ACC112 (cell line): ENCODE results near the gene AKAP12.
"Not testable (repeated sequence)": the region's sequence is repeated elsewhere in the genome, so short reads cannot be mapped to it uniquely, and the experiment has no call there.

Source experiments
- H2AFZ ChIP-seq: fragments of 200-600 bp; sonication (generic); one replicate; pipeline ENCODE4 v1.6.0; 2017; ENCODE audit warnings: antibody characterized with exemption, low read length; ENCODE audit not compliant: unreplicated experiment
- H3K27ac ChIP-seq: fragments of 200-600 bp; sonication (generic); 2 replicates; pipeline ENCODE4 v1.5.1; 2014; ENCODE audit warnings: low read depth, mild to moderate bottlenecking, antibody characterized with exemption, low read length, moderate library complexity
- H3K27me3 ChIP-seq: fragments of 200-600 bp; sonication (generic); 2 replicates; pipeline ENCODE4 v1.6.1; 2014; ENCODE audit warnings: mild to moderate bottlenecking, antibody characterized with exemption, low read length, moderate library complexity, mixed read lengths; ENCODE audit not compliant: insufficient read depth
- H3K36me3 ChIP-seq: fragments of 200-600 bp; sonication (generic); 2 replicates; pipeline ENCODE4 v1.6.1; 2016; ENCODE audit warnings: mild to moderate bottlenecking, antibody characterized with exemption, low read length, moderate library complexity, mixed read lengths; ENCODE audit not compliant: insufficient read depth
- H3K4me1 ChIP-seq: fragments of 200-600 bp; sonication (generic); one replicate; pipeline ENCODE4 v1.6.1; 2016; ENCODE audit warnings: low read length, mixed read lengths; ENCODE audit not compliant: insufficient read depth, unreplicated experiment, control insufficient read depth
- H3K4me3 ChIP-seq: fragments of 200-600 bp; sonication (generic); 2 replicates; pipeline ENCODE4 v1.5.1; 2014; ENCODE audit warnings: mild to moderate bottlenecking, low read depth, low read length
- H3K79me2 ChIP-seq: fragments of 200-600 bp; sonication (generic); one replicate; pipeline ENCODE4 v1.6.0; 2016; ENCODE audit warnings: low read length; ENCODE audit not compliant: control insufficient read depth, unreplicated experiment, insufficient read depth

AKAP12 gene

GRCh38 chr6:151310852-151311767 lies 71.3 kb downstream of the AKAP12 start:
- no peak overlapping the region for H3K27ac ChIP-seq
- peaks cover 6% of the 10 kb centered on the region; the same call in 1 of the 2 replicates for H3K36me3 ChIP-seq
- H3K27me3 ChIP-seq: no peaks in the 10 kb centered on the region
- H2AFZ ChIP-seq: no peak overlapping the region
- no peak overlapping the region for H3K4me3 ChIP-seq
- H3K79me2 ChIP-seq: peaks cover 28% of the 10 kb centered on the region
- H3K4me1 ChIP-seq: no peaks in the 10 kb centered on the region

GRCh38 chr6:151313066-151313491 lies 73.3 kb downstream of the AKAP12 start:
- peaks cover 6% of the 10 kb centered on the region; the same call in 1 of the 2 replicates for H3K36me3 ChIP-seq
- no peak overlapping the region for H3K4me3 ChIP-seq
- no peak overlapping the region for H3K27ac ChIP-seq
- peaks cover 16% of the 10 kb centered on the region for H3K4me1 ChIP-seq
- no peaks in the 10 kb centered on the region for H3K27me3 ChIP-seq
- no peak overlapping the region for H2AFZ ChIP-seq
- peaks cover 32% of the 10 kb centered on the region for H3K79me2 ChIP-seq

- H3K79me2 ChIP-seq: peaks cover 43% of the 10 kb centered on the region
- H3K4me3 ChIP-seq, H3K36me3 ChIP-seq, H2AFZ ChIP-seq, H3K27me3 ChIP-seq: not testable (repeated sequence)
- H3K27ac ChIP-seq: peak overlapping the region; percentile 95; the same call in 1 of the 2 replicates
- peaks cover 19% of the 10 kb centered on the region for H3K4me1 ChIP-seq
Observed at GRCh38 chr6:151315661-151316060, 75.9 kb downstream of the AKAP12 start.

- peaks cover 10% of the 10 kb centered on the region for H3K36me3 ChIP-seq
- no peak overlapping the region for H2AFZ ChIP-seq
- peaks cover 19% of the 10 kb centered on the region for H3K4me1 ChIP-seq
- peak overlapping the region; percentile 95 for H3K27ac ChIP-seq
- H3K79me2 ChIP-seq: peaks cover 46% of the 10 kb centered on the region
- peak overlapping the region; percentile 8; the same call in 1 of the 2 replicates for H3K4me3 ChIP-seq
- no peaks in the 10 kb centered on the region for H3K27me3 ChIP-seq
Observed at GRCh38 chr6:151317103-151317994, 77.6 kb downstream of the AKAP12 start.

- no peaks in the 10 kb centered on the region for H3K27me3 ChIP-seq
- peaks cover 10% of the 10 kb centered on the region for H3K36me3 ChIP-seq
- peaks cover 50% of the 10 kb centered on the region for H3K79me2 ChIP-seq
- H2AFZ ChIP-seq: no peak overlapping the region
- peak overlapping the region; percentile 95 for H3K27ac ChIP-seq
- no peak overlapping the region; the same call in 1 of the 2 replicates for H3K4me3 ChIP-seq
- H3K4me1 ChIP-seq: peaks cover 19% of the 10 kb centered on the region
Observed at GRCh38 chr6:151317995-151318365, 78.2 kb downstream of the AKAP12 start.

- H2AFZ ChIP-seq: no peak overlapping the region
- peaks cover 50% of the 10 kb centered on the region for H3K79me2 ChIP-seq
Observed at GRCh38 chr6:151320140-151320539, 80.4 kb downstream of the AKAP12 start.

GRCh38 chr6:151321438-151321837 lies 81.7 kb downstream of the AKAP12 start:
- H3K36me3 ChIP-seq: peaks cover 4% of the 10 kb centered on the region; the same call in 1 of the 2 replicates
- H3K27me3 ChIP-seq: no peaks in the 10 kb centered on the region
- H3K79me2 ChIP-seq: peaks cover 54% of the 10 kb centered on the region
- no peak overlapping the region for H2AFZ ChIP-seq
- peaks cover 34% of the 10 kb centered on the region for H3K4me1 ChIP-seq
- H3K27ac ChIP-seq: no peak overlapping the region
- H3K4me3 ChIP-seq: no peak overlapping the region

More at GRCh38 chr6:151320140-151320539, 80.4 kb downstream of the AKAP12 start:
- H3K27ac ChIP-seq: no peak overlapping the region
- peaks cover 8% of the 10 kb centered on the region for H3K36me3 ChIP-seq
- H3K4me1 ChIP-seq: peaks cover 35% of the 10 kb centered on the region
- no peaks in the 10 kb centered on the region for H3K27me3 ChIP-seq
- no peak overlapping the region for H3K4me3 ChIP-seq

- peaks cover 66% of the 10 kb centered on the region for H3K79me2 ChIP-seq
Observed at GRCh38 chr6:151322570-151322969, 82.8 kb downstream of the AKAP12 start.

GRCh38 chr6:151323791-151324487 lies 84.2 kb downstream of the AKAP12 start:
- Histone ChIP-seq H2AFZ (peak overlapping the region; percentile 10), H3K4me1 (peaks cover 29% of the 10 kb centered on the region), H3K27ac (peak overlapping the region; percentile 92), H3K36me3 (peaks cover 4% of the 10 kb centered on the region; the same call in 1 of the 2 replicates), H3K79me2 (peaks cover 69% of the 10 kb centered on the region), H3K4me3 (peak overlapping the region; percentile 93), H3K27me3 (no peaks in the 10 kb centered on the region)

More at GRCh38 chr6:151322570-151322969, 82.8 kb downstream of the AKAP12 start:
- peaks cover 30% of the 10 kb centered on the region for H3K4me1 ChIP-seq
- H3K27me3 ChIP-seq: no peaks in the 10 kb centered on the region
- H2AFZ ChIP-seq: no peak overlapping the region
- peak overlapping the region; percentile 3; the same call in 1 of the 2 replicates for H3K27ac ChIP-seq
- H3K4me3 ChIP-seq: no peak overlapping the region
- H3K36me3 ChIP-seq: peaks cover 4% of the 10 kb centered on the region; the same call in 1 of the 2 replicates

GRCh38 chr6:151324488-151324825 lies 84.7 kb downstream of the AKAP12 start:
- peak overlapping the region; percentile 92 for H3K27ac ChIP-seq

More at GRCh38 chr6:151324488-151324825, 84.7 kb downstream of the AKAP12 start:
- H3K36me3 ChIP-seq: peaks cover 4% of the 10 kb centered on the region; the same call in 1 of the 2 replicates
- peak overlapping the region; percentile 47 for H2AFZ ChIP-seq
- peaks cover 32% of the 10 kb centered on the region for H3K4me1 ChIP-seq
- H3K27me3 ChIP-seq: no peaks in the 10 kb centered on the region
- H3K79me2 ChIP-seq: peaks cover 74% of the 10 kb centered on the region
- H3K4me3 ChIP-seq: peak overlapping the region; percentile 93
